ENCODE data around the gene GPR42.
A peak's percentile ranks its signal among the peaks of the same experiment; 100 is the strongest.
"Not testable (repeated sequence)": the region's sequence is repeated elsewhere in the genome, so short reads cannot be mapped to it uniquely, and the experiment has no call there.

The GPR42 gene

GRCh38 chr19:35397064-35397463 lies 26.2 kb downstream of the GPR42 start:
- no peak for DNase-seq

DNA sequence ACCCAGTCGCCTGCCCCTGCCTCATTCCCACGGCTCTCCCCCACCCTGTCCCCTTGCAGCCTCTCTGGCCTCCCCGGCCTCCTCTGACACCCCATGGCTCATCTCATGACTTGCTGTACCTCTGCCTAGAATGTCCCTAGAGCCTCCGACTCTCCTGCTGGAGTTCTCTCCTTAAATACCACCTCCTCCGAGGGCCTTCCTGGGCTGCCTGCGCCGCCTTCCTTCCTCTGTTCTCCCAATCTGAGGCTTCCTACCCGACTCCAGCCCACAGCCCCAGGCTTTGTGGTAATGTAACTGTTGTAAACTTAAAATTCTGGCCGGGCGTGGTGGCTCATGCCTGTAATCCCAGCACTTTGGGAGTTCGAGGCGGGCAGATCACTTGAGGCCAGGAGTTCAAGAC lies 27.7 kb downstream of the GPR42 start:
- DNase-seq, result no peak

DNA sequence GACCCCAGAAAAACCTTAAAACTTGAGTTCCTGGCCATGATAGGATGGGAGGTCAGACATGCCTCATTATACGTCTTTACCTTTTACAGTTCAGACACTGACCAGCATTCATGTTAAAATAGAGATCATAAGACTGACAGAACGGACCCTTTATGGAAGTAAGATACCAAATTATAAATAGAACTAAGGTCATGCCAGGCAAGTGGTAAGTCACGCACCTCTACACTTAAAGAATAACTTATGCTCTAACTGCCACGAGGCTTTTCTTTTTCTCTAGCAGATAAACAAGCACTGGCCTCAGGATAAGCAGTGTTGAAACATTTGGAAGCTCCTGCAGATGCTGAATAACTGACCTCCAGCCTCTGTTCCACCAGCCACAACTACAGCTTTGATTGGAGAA lies 28.4 kb downstream of the GPR42 start:
- DNase-seq, result no peak

DNA sequence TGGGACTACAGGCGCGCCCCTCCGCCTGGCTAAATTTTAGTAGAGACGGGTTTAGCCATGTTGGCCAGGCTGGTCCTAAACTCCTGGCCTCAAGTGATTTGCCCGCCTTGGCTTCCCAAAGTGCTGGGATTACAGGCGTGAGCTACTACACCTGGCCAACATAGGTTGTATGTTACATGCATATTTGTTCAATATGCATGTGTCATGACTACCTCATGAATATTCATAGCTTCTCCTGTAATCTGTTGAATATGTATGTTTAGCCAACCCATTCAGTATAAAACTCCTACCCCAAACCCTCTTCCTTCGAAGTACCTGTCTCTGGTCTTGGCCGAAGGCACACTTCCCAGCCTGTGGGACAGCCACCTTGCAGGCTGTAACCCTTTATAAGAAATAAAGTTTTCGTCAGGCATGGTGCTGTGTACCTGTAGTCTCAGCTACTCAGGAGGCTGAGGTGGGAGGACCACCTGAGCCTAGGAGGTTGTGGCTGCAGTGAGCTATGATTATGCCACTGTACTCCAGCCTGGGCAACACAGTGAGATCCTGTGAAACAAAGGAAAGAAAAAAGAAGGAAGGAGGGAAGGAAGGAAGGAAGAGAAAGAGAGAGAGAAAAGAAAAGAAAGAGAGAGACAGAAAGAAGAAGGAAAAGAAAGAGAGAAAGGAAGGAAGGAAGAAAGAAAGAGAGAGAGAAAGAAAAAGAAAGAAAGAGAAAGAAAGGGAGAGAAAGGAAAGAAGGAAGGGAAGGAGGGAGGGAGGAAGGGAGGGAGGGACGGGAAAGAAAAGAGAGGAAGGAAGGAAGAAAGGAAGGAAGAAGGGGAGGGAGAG lies 29.3 kb downstream of the GPR42 start:
- no peak for DNase-seq

DNA sequence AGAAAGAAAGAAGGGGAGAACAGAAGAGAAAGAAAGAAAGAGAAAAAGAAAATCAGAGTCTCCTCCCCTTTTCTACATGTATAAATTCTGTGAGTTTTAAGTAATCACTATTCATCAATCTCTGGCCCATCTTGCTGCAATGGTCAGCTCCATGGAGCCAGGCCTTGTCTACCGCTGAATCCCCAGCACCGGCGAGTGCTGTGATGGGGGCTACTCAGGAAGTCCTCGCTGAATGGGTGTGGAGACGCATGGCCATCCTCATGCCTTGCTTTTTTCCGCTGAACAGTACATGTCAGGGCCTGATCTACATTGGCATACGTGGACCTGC lies 29.9 kb downstream of the GPR42 start:
- no peak for DNase-seq

- not testable (repeated sequence) for DNase-seq
Measured at GRCh38 chr19:35401416-35401815, 30.5 kb downstream of the GPR42 start.

DNA sequence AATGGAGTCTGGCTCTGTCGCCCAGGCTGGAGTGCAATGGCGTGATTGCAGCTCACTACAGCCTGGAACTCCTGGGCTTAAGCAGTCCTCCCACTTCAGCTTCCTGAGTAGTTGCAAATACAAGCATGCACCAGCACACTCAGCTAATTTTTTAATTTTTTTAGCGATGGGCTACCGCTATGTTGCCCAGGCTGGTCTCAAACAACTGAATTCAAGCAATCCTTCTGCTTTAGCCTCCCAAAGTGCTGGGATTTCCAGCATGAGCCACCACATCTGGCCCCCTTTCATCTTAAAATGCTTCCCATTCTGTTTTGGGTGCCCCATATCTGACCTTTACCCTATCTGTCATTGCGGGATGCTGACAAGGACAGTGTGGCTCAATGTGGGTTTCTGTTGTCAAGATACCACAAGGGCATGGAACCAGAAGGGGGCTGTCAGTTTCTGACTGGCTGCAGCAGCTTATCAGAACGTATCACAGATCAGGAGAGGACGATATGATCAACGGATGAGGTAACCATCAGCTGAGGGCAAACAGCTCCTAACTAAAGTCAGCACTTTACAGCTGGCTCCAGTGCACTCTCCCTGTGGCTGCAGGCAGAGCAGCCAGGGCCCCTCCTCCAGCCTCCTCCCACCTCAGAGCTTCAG lies 32.4 kb downstream of the GPR42 start:
- DNase-seq, result no peak

DNA sequence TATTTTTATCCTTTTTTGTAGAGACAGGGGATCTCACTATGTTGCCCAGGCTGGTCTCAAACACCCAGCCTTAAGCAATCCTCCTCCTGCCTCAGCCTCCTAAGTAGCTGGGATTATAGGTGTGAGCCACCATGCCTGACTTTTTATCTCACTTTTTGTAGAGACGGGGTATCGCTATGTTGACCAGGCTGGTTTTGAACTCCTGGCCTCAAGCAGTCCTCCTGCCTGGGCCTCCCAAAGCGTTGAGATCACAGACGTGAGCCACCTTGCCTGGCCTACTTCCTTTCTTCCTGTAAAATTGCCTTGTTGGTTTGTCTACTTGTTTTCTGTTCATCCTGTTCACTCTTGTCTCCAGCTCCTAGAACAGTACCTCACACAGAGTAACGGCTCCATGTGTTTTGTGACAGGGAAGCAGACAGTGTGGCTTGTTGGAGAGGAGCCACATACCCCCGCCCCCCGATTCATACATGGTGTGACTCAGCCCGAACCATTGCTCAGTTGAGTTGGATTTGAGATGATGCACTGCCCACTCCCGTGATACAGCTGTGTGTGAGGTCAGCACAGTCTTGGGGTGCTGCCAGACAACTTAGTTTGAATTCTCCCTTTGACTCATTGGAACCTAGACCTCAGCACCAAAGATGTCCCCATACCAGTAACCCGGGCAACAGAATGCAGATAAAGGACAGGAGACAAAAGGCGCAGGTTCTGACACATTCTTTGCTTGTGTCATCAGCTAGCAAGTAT lies 34.2 kb downstream of the GPR42 start:
- peak; percentile 55 to 61 for DNase-seq

DNA sequence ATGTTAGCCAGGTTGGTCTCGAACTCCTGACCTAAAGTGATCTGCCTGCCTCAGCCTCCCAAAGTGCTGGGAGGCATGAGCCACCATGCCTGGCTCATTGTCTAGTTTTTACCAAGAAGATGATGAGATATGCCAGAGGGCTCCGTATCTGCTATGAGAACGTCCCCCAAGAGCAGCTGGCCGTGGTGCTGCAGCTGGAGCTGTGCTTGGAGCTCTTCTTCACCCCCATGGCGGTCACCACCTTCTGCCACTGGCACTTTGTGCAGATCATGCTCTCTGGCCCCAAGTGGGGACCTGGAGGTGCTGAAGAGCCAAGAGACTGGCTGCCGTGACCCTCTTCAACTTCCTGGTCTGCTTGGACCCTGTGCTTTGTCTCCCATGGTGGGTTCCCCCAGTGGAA lies 36.8 kb downstream of the GPR42 start:
- no peak for DNase-seq

DNA sequence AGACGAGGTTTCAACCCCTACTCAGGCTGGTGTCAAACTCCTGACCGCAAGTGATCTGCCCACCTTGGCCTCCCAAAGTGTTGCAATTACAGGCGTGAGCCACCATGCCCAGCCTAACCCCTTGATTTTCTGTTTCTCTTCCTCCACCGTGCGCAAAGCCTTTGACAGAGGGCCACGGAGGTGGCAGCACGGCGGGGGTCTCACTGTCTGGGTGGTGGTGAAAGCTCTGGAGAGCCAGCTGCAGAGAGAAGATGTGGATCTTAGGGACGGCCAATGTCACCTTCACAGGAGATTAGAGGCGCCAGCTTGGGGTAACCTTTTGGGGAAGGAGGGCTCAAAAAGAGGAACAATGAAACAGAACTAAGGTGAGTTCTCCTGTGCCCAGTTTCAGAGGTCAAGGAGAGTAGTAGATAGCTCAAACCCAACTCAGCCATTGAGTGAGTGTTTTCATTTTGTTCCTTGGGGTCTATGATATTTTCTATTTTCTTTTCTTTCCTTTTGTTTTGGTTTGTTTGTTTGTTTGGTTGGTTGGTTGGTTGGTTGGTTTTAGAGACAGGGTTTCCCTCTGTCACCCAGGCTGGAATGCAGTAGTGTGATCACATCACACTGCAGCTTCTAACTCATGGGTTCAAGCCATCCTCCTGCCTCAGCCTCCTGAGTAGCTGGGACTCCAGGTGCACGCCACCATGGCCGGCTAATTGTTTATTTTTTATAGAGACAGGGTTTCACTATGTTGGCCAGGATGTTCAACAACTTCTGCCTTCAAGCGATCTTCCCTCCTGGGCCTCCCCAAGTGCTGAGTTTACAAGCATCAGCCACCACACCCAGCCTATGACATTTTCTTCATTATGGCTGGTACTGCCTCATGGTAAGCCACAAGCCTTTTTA lies 37.7 kb downstream of the GPR42 start:
- no peak for DNase-seq

- no peak for DNase-seq
Measured at GRCh38 chr19:35409191-35409590, 38.3 kb downstream of the GPR42 start.

DNA sequence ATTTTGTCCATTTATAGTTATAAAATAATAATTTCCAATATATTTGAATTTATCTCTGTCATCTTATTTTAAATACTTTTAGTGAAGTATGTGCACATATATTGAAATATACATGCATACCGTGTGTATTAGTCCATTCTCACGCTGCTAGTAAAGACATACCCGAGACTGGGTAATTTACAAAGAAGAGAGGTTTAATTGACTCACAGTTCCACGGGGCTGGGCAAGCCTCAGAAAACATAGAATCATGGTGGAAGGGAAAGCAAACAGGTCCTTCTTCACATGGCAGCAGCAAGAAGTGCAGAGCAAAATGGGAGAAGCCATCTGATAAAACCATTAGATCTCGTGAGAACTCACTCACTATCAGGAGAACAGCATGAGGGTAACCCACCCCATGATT lies 39.6 kb downstream of the GPR42 start:
- no peak for DNase-seq

- DNase-seq, result no peak
Measured at GRCh38 chr19:35414442-35414841, 43.6 kb downstream of the GPR42 start.

DNA sequence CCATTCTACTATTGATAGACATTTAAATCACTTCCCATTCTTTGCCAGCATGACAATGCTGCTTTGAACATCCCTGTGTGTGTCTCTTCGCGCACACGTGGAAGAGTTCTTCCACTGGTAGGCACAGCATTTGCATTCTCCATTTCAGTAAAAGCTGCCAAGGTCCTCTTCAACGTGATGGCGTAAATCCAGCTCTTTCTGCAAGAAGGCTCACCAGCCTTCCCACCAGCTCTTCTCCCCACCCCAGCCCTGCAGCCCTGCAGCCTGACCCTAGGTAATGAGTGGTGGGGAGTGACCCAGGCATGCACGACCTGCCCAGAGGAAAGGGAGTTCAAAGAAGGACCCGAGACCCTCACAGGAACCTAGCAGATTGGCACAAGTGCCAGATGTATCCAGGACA lies 45.5 kb downstream of the GPR42 start:
- DNase-seq, result no peak

GRCh38 chr19:35417278-35417677 lies 46.4 kb downstream of the GPR42 start:
- DNase-seq, result no peak

DNA sequence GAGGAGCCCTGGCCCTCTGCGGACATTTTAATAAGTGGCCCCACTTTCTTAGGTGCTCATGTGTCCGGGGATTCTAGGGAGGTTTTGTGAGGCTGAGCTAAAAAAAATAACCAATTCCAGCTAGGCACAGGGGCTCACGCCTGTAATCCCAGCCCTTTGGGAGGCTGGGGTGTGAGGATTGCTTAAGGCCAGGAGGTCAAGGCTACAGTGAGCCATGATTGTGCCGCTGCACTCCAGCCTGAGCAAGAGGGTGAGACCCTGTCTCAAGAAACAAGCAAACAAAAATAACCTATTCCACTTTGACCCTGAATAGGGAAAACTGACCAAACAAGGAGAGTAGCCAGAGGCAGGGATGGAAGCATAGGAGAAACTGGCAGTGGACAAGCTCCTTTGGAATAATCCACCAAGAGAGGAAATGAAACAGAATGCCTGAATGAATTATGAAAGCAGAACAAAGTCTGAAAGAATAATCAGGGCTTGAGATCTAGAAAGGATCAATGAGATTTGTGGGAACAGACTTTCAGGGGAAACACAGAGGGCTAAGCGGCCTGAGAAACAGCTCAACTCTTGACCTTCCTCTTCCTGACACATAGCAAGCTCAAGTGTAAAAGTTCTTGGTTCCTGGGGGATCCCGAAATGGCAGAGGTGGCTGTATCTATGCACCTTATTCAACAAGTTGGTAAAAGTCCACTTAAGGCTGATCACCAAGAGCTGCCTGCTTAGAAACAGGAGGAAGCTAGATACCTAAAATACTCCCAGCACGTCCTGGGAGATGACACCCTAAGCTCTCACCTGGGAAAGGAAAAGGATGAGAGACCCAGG lies 47.1 kb downstream of the GPR42 start:
- no peak for DNase-seq

GRCh38 chr19:35419046-35419445 lies 48.2 kb downstream of the GPR42 start:
- no peak for DNase-seq

DNA sequence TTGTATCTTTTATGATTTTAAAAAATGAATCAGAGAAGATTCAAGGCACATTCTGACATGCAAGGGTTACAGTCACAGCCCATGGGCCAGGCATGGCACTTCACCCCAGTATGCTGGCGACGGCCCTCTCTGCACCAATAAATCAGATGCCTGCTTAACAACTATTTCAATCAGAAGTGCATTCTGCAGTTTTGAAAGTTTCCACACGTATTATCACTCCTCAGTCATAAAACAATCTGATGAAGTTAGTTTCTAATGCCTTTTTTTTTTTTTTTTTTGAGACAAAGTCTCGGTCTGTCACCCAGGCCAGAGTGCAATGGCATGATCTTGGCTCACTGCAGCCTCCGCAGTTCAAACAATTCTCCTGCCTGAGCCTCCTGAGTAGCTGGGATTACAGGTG lies 48.9 kb downstream of the GPR42 start:
- no peak for DNase-seq

DNA sequence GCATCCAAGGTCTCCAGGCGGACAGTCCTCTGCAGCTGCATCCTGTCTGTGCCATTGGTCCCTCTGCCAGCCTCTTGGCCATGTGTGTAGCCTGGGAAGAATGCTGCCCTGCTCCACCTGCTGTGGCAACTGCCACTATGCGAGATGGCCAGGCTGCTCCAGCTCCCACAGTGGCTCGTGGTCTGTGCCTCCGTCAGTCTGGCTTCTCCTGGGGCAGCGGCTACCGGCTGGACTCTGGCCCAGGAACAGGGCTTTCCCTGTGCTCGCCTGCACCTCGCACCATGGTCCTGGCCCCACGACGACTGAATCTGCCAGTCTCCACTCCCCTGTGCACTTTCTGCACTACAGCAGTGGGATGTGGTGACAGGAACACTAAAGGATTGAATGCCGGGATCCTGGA lies 50.5 kb downstream of the GPR42 start:
- no peak for DNase-seq

All from stimulated activated CD4-positive, alpha-beta T cell treated with anti-CD3 and anti-CD28 coated beads, Interleukin-2, amount 100 ng/mL, for 48 hours (primary cell).